Activated gamma-delta T cell (primary cell): Measurements from ENCODE around the gene PIK3R3.

Experiments
- DNase-seq: peaks from one replicate; lab custom pipeline; 2025; lab: John Stamatoyannopoulos, UW

Gene PIK3R3

GRCh38 chr1:46157916-46158311 lies 25.5 kb upstream of the PIK3R3 start:
- no peak for DNase-seq

- no peak for DNase-seq
These were observed 21.3 kb upstream of the PIK3R3 start for GRCh38 chr1:46153732-46154131.

- DNase-seq, result no peak
These were observed 20.8 kb upstream of the PIK3R3 start for GRCh38 chr1:46153228-46153627.

GRCh38 chr1:46152016-46152415 lies 19.6 kb upstream of the PIK3R3 start:
- DNase-seq, result no peak

GRCh38 chr1:46150085-46150484 lies 17.7 kb upstream of the PIK3R3 start:
- DNase-seq, result no peak

- no peak for DNase-seq
These were observed 15.9 kb upstream of the PIK3R3 start for GRCh38 chr1:46148318-46148717.

- DNase-seq, result no peak
These were observed 5.5 kb upstream of the PIK3R3 start for GRCh38 chr1:46137916-46138315.

- no peak for DNase-seq
These were observed 4.3 kb upstream of the PIK3R3 start for GRCh38 chr1:46136711-46137110.

- DNase-seq, result no peak
These were observed 2.4 kb upstream of the PIK3R3 start for GRCh38 chr1:46134660-46135331.

- DNase-seq, result no peak
These were observed 1.4 kb upstream of the PIK3R3 start for GRCh38 chr1:46133781-46134350.

GRCh38 chr1:46133181-46133658 lies 791 bp upstream of the PIK3R3 start:
- peak; percentile 59 for DNase-seq

- DNase-seq, result no peak
These were observed 509 bp downstream of the PIK3R3 start for GRCh38 chr1:46131712-46132528.

- no peak for DNase-seq
These were observed 1.3 kb downstream of the PIK3R3 start for GRCh38 chr1:46131093-46131492.

- DNase-seq, result no peak
These were observed 1.8 kb downstream of the PIK3R3 start for GRCh38 chr1:46130606-46131005.

GRCh38 chr1:46130121-46130520 lies 2.3 kb downstream of the PIK3R3 start:
- no peak for DNase-seq

- no peak for DNase-seq
These were observed 4.1 kb downstream of the PIK3R3 start for GRCh38 chr1:46128344-46128743.

GRCh38 chr1:46118856-46119255 lies 13.6 kb downstream of the PIK3R3 start:
- DNase-seq, result no peak

GRCh38 chr1:46117810-46118494 lies 14.5 kb downstream of the PIK3R3 start:
- no peak for DNase-seq

- DNase-seq, result no peak
These were observed 17.4 kb downstream of the PIK3R3 start for GRCh38 chr1:46114925-46115603.

GRCh38 chr1:46113948-46114347 lies 18.5 kb downstream of the PIK3R3 start:
- no peak for DNase-seq

- no peak for DNase-seq
These were observed 20.3 kb downstream of the PIK3R3 start for GRCh38 chr1:46112108-46112507.

GRCh38 chr1:46110521-46110920 lies 21.9 kb downstream of the PIK3R3 start:
- no peak for DNase-seq
